HepG2 (cell line): ENCODE measurements around the gene TNN. TPM values are rescaled to one million over a fixed set of nuclear protein-coding genes. Genes with fewer than 3 reads are reported as not detected.

ENCODE experiments used
- ATAC-seq: fragments of 200-7000 bp; cut with Tn5 transposase; 3 replicates; pipeline ENCODE4 v1.9.1; 2020; ENCODE audit warnings: mild to moderate bottlenecking, moderate library complexity
- BruUV-seq: library from RNA; stranded (reverse); fragments of 400-500 nt; replicated peaks from 2 replicates; lab custom pipeline; 2021; lab: Mats Ljungman, UMichigan
- CTCF ChIA-PET: fragments of 300-600 bp; formaldehyde crosslinking; extraction: SDS; loops from one replicate; lab custom pipeline; 2021; ENCODE audit warnings: low total read pairs, inconsistent platforms, low intra/inter-chr PET ratio; lab: Yijun Ruan, JAX
- POLR2A ChIA-PET: fragments of 350-600 bp; sonication (Branson Sonifier 250); formaldehyde crosslinking; loops from one replicate; lab custom pipeline; 2020; ENCODE audit warnings: antibody characterized with exemption, inconsistent platforms; lab: Yijun Ruan, JAX
- DNase-seq: peaks from one replicate; pipeline ENCODE4 v3.0.0-alpha.2; 2015; ENCODE audit warnings: low spot score
- FAIRE-seq: peaks from 3 replicates; lab custom pipeline; 2011; peaks lifted over from hg19 to GRCh38; lab: Jason Lieb, UNC
- H2AFZ ChIP-seq: one replicate; pipeline ENCODE4 v1.6.1; 2011; ENCODE audit warnings: low read length, inconsistent platforms
- H3K27ac ChIP-seq: fragments of 300-600 bp; 3 replicates; pipeline ENCODE4 v1.8.0; 2011; ENCODE audit warnings: mixed run types, mild to moderate bottlenecking, mixed read lengths, low read length, inconsistent platforms; ENCODE audit not compliant: insufficient read depth; ENCODE audit errors: extremely low read length
- H3K27me3 ChIP-seq, 2 experiments: fragments of 200-600 bp in 1 of 2; 2 replicates in 1 of 2; 3 replicates in 1 of 2; pipeline versions ENCODE4 v1.6.0 to v1.8.0; 2011; ENCODE audit warnings: low read length in 2 of 2, mild to moderate bottlenecking in 2 of 2, moderate library complexity in 2 of 2, inconsistent platforms in 1 of 2; ENCODE audit not compliant: insufficient read depth in 2 of 2, control insufficient read depth in 1 of 2
- H3K36me3 ChIP-seq, 2 experiments: fragments of 200-600 bp in 1 of 2; replicated peaks in 1 of 2; 2 replicates in 1 of 2; 3 replicates in 1 of 2; pipeline versions ENCODE4 v1.5.1 to v1.8.0; 2011; ENCODE audit warnings: low read length in 2 of 2, inconsistent platforms in 1 of 2; ENCODE audit not compliant: insufficient read depth in 2 of 2, control insufficient read depth in 1 of 2
- H3K4me1 ChIP-seq: 2 replicates; pipeline ENCODE4 v1.5.1; 2012; ENCODE audit warnings: low read length, inconsistent platforms; ENCODE audit not compliant: insufficient read depth
- H3K4me2 ChIP-seq: 2 replicates; pipeline ENCODE4 v1.6.0; 2011; ENCODE audit warnings: low read depth, low read length, inconsistent platforms
- H3K4me3 ChIP-seq, 3 experiments: fragments of 200-600 bp in 1 of 3; sonication (generic), shearing (Covaris generic) in 1 of 3; replicated peaks in 1 of 3; 2 replicates each; pipeline ENCODE4 v1.5.1; 2011 to 2016; ENCODE audit warnings: low read length in 3 of 3, inconsistent platforms in 2 of 3, low read depth in 2 of 3, mild to moderate bottlenecking in 2 of 3, control low read depth in 1 of 3, mixed read lengths in 1 of 3; ENCODE audit not compliant: insufficient read depth in 1 of 3
- H3K79me2 ChIP-seq: one replicate; pipeline ENCODE4 v1.6.1; 2011; ENCODE audit warnings: low read length, inconsistent platforms; ENCODE audit not compliant: insufficient read depth
- H3K9ac ChIP-seq: 2 replicates; pipeline ENCODE4 v1.6.0; 2011; ENCODE audit warnings: mild to moderate bottlenecking, low read depth, low read length, inconsistent platforms; ENCODE audit not compliant: insufficient read depth
- H3K9me3 ChIP-seq: 2 replicates; pipeline ENCODE4 v1.5.1; 2012; ENCODE audit warnings: mild to moderate bottlenecking, low read length
- H4K20me1 ChIP-seq: 2 replicates; pipeline ENCODE4 v1.6.0; 2011; ENCODE audit warnings: inconsistent platforms, mild to moderate bottlenecking, low read length, moderate library complexity; ENCODE audit not compliant: insufficient read depth
- AHR ChIP-seq: IDR thresholded peaks from 2 replicates; pipeline ENCODE4 v1.6.1; 2018; ENCODE audit warnings: missing genetic modification reagents, missing compliant biosample characterization
- CEBPG ChIP-seq: IDR thresholded peaks from 2 replicates; pipeline ENCODE4 v1.6.1; 2016
- FOXA3 ChIP-seq: IDR thresholded peaks from 2 replicates; pipeline ENCODE4 v1.6.1; 2016; ENCODE audit warnings: missing genetic modification reagents, missing compliant biosample characterization
- HDAC6 ChIP-seq: fragments of 200-600 bp; sonication (generic); IDR thresholded peaks from 2 replicates; pipeline ENCODE4 v1.7.0; 2017; ENCODE audit warnings: mild to moderate bottlenecking, antibody characterized with exemption, low read length, low read depth
- RFX3 ChIP-seq: IDR thresholded peaks from 2 replicates; pipeline ENCODE4 v1.6.1; 2016; ENCODE audit warnings: missing biosample characterization, missing genetic modification reagents
- STAG1 ChIP-seq: sonication (generic); formaldehyde crosslinking; IDR thresholded peaks from 2 replicates; pipeline ENCODE4 v1.4.0; 2020; ENCODE audit warnings: missing genetic modification reagents
- ZBTB42 ChIP-seq: sonication (generic); formaldehyde crosslinking; IDR thresholded peaks from 2 replicates; pipeline ENCODE4 v1.5.0; 2020; ENCODE audit warnings: mild to moderate bottlenecking, missing genetic modification reagents
- ZBTB7B ChIP-seq: sonication (generic); formaldehyde crosslinking; IDR thresholded peaks from 2 replicates; pipeline ENCODE4 v1.4.0; 2020; ENCODE audit warnings: missing genetic modification reagents
- ZFP41 ChIP-seq: sonication (generic); formaldehyde crosslinking; IDR thresholded peaks from 2 replicates; pipeline ENCODE4 v1.4.0; 2020; ENCODE audit warnings: mild to moderate bottlenecking, missing genetic modification reagents, borderline replicate concordance
- ZNF17 ChIP-seq: sonication (generic); formaldehyde crosslinking; IDR thresholded peaks from 2 replicates; pipeline ENCODE4 v1.5.0; 2020; ENCODE audit warnings: mild to moderate bottlenecking, missing genetic modification reagents
- ZNF235 ChIP-seq: sonication (generic); formaldehyde crosslinking; IDR thresholded peaks from 2 replicates; pipeline ENCODE4 v1.8.1; 2023; ENCODE audit warnings: mild to moderate bottlenecking, missing genetic modification reagents, borderline replicate concordance
- ZNF251 ChIP-seq: sonication (generic); formaldehyde crosslinking; IDR thresholded peaks from 2 replicates; pipeline ENCODE4 v1.9.0; 2021; ENCODE audit warnings: mild to moderate bottlenecking, missing genetic modification reagents
- ZNF547 ChIP-seq: sonication (generic); formaldehyde crosslinking; IDR thresholded peaks from 2 replicates; pipeline ENCODE4 v1.5.1; 2020; ENCODE audit warnings: mild to moderate bottlenecking, missing genetic modification reagents
- ZNF782 ChIP-seq: sonication (generic); formaldehyde crosslinking; IDR thresholded peaks from 2 replicates; pipeline ENCODE4 v1.4.0; 2020; ENCODE audit warnings: missing genetic modification reagents, mild to moderate bottlenecking, borderline replicate concordance
- ZNF879 ChIP-seq: sonication (generic); formaldehyde crosslinking; IDR thresholded peaks from 2 replicates; pipeline ENCODE4 v1.8.1; 2023; ENCODE audit warnings: missing genetic modification reagents
- WGBS: methylation state at CpG from one replicate; pipeline ENCODE4 v1.1.6; 2017; ENCODE audit warnings: low lambda C conversion rate; 5-methylcytosine and 5-hydroxymethylcytosine counted together
- in situ Hi-C: cut with HindIII; loops from 2 replicates; pipeline ENCODE4 v1.10.0; 2017; ENCODE audit warnings: low pct_unique_long_range_greater_than_20kb; ENCODE audit not compliant: extremely low pct_ligation_motif_present
- intact Hi-C: fragments of 100-400 bp; cut with micrococcal nuclease; formaldehyde crosslinking; loops from one replicate; pipeline ENCODE4 v1.10.0; 2022; ENCODE audit not compliant: unreplicated experiment
- polyA plus RNA-seq, 8 experiments: library from polyadenylated mRNA; depleted of rRNA in 3 of 8; stranded (reverse) in 7 of 8; unstranded in 1 of 8; fragments of >200 nt; fragmentation: Illumina TruSeq in 4 of 8; extraction: Trizol in 4 of 8; gene quantifications; 2 replicates each; pipeline versions ENCODE4 v1.2.1 to v1.2.3, GENCODE V29; 2011 to 2016; ENCODE audit warnings: low read depth in 4 of 8, missing spikeins in 1 of 8, mixed read lengths in 1 of 8; ENCODE audit not compliant: insufficient read depth in 1 of 8
- total RNA-seq, 5 experiments: library from RNA; depleted of rRNA; stranded (reverse); fragments of >200 nt; fragmentation: Illumina TruSeq; extraction: Trizol; gene quantifications; 2 replicates each; pipeline ENCODE4 v1.2.3, GENCODE V29; 2016; ENCODE audit warnings: low read depth in 1 of 5
- TF ChIP-seq, protein P1 (sequence below): sonication (generic); formaldehyde crosslinking; IDR thresholded peaks from 2 replicates; pipeline ENCODE4 v1.8.1; 2023; ENCODE audit warnings: mild to moderate bottlenecking, missing genetic modification reagents, borderline replicate concordance
- TF ChIP-seq, protein P2 (sequence below): sonication (generic); formaldehyde crosslinking; IDR thresholded peaks from 2 replicates; pipeline ENCODE4 v1.4.0; 2020; ENCODE audit warnings: mild to moderate bottlenecking, missing genetic modification reagents
- TF ChIP-seq, protein P3 (sequence below): sonication (generic); formaldehyde crosslinking; IDR thresholded peaks from 2 replicates; pipeline ENCODE4 v1.5.0; 2020; ENCODE audit warnings: mild to moderate bottlenecking, missing genetic modification reagents
- TF ChIP-seq, protein P4 (sequence below): fragments of 450-650 bp; IDR thresholded peaks from 2 replicates; pipeline ENCODE4 v1.6.1; 2016

TNN gene
- total and polyA plus RNA-seq, 2 of the 13 experiments (the other 11 are each of a cell fraction or from before 2014, with no cell fraction given): not detected

DNA sequence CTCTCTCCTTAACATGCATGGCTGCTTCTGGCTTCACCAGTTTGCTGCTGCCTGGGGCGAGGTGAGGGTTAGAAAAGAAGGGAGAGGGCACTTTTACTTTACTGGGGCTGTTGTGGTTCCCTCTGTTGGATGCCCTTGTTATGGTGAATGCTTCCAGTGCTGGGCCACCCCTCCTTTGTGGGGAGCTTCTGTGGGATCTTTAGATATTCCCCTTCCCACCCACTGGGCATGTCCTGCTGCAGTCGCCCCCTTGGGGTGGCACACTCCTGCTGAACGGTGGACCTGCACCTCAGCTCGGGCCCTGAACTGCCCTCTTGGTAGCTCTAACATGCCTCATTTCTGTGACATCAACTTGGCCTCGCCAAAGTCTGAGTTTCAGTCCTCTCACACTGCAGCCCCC lies 6.0 kb downstream of the TNN start:
- DNase-seq: no peak
- CTCF ChIA-PET: no interaction called here
- H2AFZ ChIP-seq: no peak overlapping the region
- POLR2A ChIA-PET: no interaction called here
- 88% methylated on average over 1 of the region's 5 CpGs for WGBS
- H3K36me3 ChIP-seq: no peaks in the 10 kb centered on the region
- intact Hi-C loops (no loop called here), in situ Hi-C loops (no loop called here)
- no TSS peak for BruUV-seq
- H3K4me2 ChIP-seq: no peak overlapping the region
- H3K9me3 ChIP-seq: no peaks in the 10 kb centered on the region
- H3K79me2 ChIP-seq: no peaks in the 10 kb centered on the region
- H3K9ac ChIP-seq: no peak overlapping the region
- H3K27ac ChIP-seq: no peak overlapping the region
- H3K27me3 ChIP-seq: peaks cover 1 to 3% of the 10 kb centered on the region in 2 experiments; a peak in 1 of 5 replicates
- H3K4me1 ChIP-seq: no peaks in the 10 kb centered on the region
- H4K20me1 ChIP-seq: no peaks in the 10 kb centered on the region
- no peak overlapping the region for H3K4me3 ChIP-seq
- FAIRE-seq: no peak
- ATAC-seq: no peak; the same call in 2 of the 3 replicates
- TF ChIP-seq ZBTB7B (CRISPR knock-in tag) (no peak), ZNF17 (CRISPR knock-in tag) (no peak), HDAC6 (no peak), ZBTB42 (CRISPR knock-in tag) (no peak), ZFP41 (CRISPR knock-in tag) (no peak), ZNF879 (CRISPR knock-in tag) (no peak), ZNF251 (CRISPR knock-in tag) (no peak), AHR (CRISPR knock-in tag) (no peak), FOXA3 (CRISPR knock-in tag) (no peak), CEBPG (CRISPR knock-in tag) (no peak), ZNF782 (CRISPR knock-in tag) (no peak), ZNF547 (CRISPR knock-in tag) (no peak), RFX3 (CRISPR knock-in tag) (no peak), STAG1 (CRISPR knock-in tag) (no peak), ZNF235 (no peak)
- TF ChIP-seq, protein P1, sequence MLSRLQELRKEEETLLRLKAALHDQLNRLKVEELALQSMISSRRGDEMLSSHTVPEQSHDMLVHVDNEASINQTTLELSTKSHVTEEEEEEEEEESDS (CRISPR knock-in tag): no peak
- TF ChIP-seq, protein P2, sequence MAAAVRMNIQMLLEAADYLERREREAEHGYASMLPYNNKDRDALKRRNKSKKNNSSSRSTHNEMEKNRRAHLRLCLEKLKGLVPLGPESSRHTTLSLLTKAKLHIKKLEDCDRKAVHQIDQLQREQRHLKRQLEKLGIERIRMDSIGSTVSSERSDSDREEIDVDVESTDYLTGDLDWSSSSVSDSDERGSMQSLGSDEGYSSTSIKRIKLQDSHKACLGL (CRISPR knock-in tag): no peak
- TF ChIP-seq, protein P3, sequence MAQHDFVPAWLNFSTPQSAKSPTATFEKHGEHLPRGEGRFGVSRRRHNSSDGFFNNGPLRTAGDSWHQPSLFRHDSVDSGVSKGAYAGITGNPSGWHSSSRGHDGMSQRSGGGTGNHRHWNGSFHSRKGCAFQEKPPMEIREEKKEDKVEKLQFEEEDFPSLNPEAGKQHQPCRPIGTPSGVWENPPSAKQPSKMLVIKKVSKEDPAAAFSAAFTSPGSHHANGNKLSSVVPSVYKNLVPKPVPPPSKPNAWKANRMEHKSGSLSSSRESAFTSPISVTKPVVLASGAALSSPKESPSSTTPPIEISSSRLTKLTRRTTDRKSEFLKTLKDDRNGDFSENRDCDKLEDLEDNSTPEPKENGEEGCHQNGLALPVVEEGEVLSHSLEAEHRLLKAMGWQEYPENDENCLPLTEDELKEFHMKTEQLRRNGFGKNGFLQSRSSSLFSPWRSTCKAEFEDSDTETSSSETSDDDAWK (CRISPR knock-in tag): no peak
- TF ChIP-seq, protein P4, sequence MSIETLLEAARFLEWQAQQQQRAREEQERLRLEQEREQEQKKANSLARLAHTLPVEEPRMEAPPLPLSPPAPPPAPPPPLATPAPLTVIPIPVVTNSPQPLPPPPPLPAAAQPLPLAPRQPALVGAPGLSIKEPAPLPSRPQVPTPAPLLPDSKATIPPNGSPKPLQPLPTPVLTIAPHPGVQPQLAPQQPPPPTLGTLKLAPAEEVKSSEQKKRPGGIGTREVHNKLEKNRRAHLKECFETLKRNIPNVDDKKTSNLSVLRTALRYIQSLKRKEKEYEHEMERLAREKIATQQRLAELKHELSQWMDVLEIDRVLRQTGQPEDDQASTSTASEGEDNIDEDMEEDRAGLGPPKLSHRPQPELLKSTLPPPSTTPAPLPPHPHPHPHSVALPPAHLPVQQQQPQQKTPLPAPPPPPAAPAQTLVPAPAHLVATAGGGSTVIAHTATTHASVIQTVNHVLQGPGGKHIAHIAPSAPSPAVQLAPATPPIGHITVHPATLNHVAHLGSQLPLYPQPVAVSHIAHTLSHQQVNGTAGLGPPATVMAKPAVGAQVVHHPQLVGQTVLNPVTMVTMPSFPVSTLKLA: no peak
